ENCODE data around the gene RBBP5.

Gene RBBP5

GRCh38 chr1:205122489-205122882 lies 708 bp upstream of the RBBP5 start:
- peak overlapping the region; percentile 48 for H3K27ac ChIP-seq (ENCODE audit: poor library complexity, severe bottlenecking)
- ATAC-seq (ENCODE audit: low read depth) (peak; percentile 10), DNase-seq (ENCODE audit: low spot score) (no peak)
- H3K9me3 ChIP-seq (ENCODE audit: severe bottlenecking) = no peaks in the 10 kb centered on the region
- H3K36me3 ChIP-seq (ENCODE audit: low read depth) = peaks cover 18% of the 10 kb centered on the region
- H3K4me1 ChIP-seq (ENCODE audit: insufficient read depth, poor library complexity, severe bottlenecking) = peaks cover 8% of the 10 kb centered on the region
- no peaks in the 10 kb centered on the region for H3K27me3 ChIP-seq (ENCODE audit: insufficient read depth, poor library complexity, severe bottlenecking)
- H3K4me3 ChIP-seq (ENCODE audit: severe bottlenecking) = peak overlapping the region; percentile 77
- TF ChIP-seq CTCF (IDR thresholded peaks at IDR 0.05; ENCODE audit: poor library complexity, severe bottlenecking) = peak; percentile 68

GRCh38 chr1:205118752-205119151 lies 3.0 kb downstream of the RBBP5 start:
- ATAC-seq (ENCODE audit: low read depth) (no peak), DNase-seq (ENCODE audit: low spot score) (no peak)
- Histone ChIP-seq H3K4me1 (ENCODE audit: insufficient read depth, poor library complexity, severe bottlenecking) (peaks cover 8% of the 10 kb centered on the region), H3K27ac (ENCODE audit: poor library complexity, severe bottlenecking) (no peak overlapping the region), H3K9me3 (ENCODE audit: severe bottlenecking) (no peaks in the 10 kb centered on the region), H3K4me3 (ENCODE audit: severe bottlenecking) (no peak overlapping the region), H3K27me3 (ENCODE audit: insufficient read depth, poor library complexity, severe bottlenecking) (no peaks in the 10 kb centered on the region), H3K36me3 (ENCODE audit: low read depth) (peaks cover 52% of the 10 kb centered on the region)
- no peak for TF ChIP-seq CTCF (IDR thresholded peaks at IDR 0.05; ENCODE audit: poor library complexity, severe bottlenecking)

GRCh38 chr1:205111354-205111753 lies 10.4 kb downstream of the RBBP5 start:
- Histone ChIP-seq H3K36me3 (ENCODE audit: low read depth) (peaks cover 65% of the 10 kb centered on the region), H3K27me3 (ENCODE audit: insufficient read depth, poor library complexity, severe bottlenecking) (no peaks in the 10 kb centered on the region), H3K27ac (ENCODE audit: poor library complexity, severe bottlenecking) (no peak overlapping the region), H3K9me3 (ENCODE audit: severe bottlenecking) (no peaks in the 10 kb centered on the region), H3K4me1 (ENCODE audit: insufficient read depth, poor library complexity, severe bottlenecking) (no peaks in the 10 kb centered on the region), H3K4me3 (ENCODE audit: severe bottlenecking) (no peak overlapping the region)
- no peak for TF ChIP-seq CTCF (IDR thresholded peaks at IDR 0.05; ENCODE audit: poor library complexity, severe bottlenecking)
- DNase-seq (ENCODE audit: low spot score) (no peak), ATAC-seq (ENCODE audit: low read depth) (no peak)

GRCh38 chr1:205109711-205110110 lies 12.1 kb downstream of the RBBP5 start:
- Histone ChIP-seq H3K9me3 (ENCODE audit: severe bottlenecking) (no peaks in the 10 kb centered on the region), H3K27ac (ENCODE audit: poor library complexity, severe bottlenecking) (no peak overlapping the region), H3K4me1 (ENCODE audit: insufficient read depth, poor library complexity, severe bottlenecking) (no peaks in the 10 kb centered on the region), H3K27me3 (ENCODE audit: insufficient read depth, poor library complexity, severe bottlenecking) (no peaks in the 10 kb centered on the region), H3K36me3 (ENCODE audit: low read depth) (peaks cover 65% of the 10 kb centered on the region), H3K4me3 (ENCODE audit: severe bottlenecking) (no peak overlapping the region)
- no peak for TF ChIP-seq CTCF (IDR thresholded peaks at IDR 0.05; ENCODE audit: poor library complexity, severe bottlenecking)
- no peak for DNase-seq (ENCODE audit: low spot score)
- no peak for ATAC-seq (ENCODE audit: low read depth)

GRCh38 chr1:205109269-205109668 lies 12.5 kb downstream of the RBBP5 start:
- ATAC-seq (ENCODE audit: low read depth) (no peak), DNase-seq (ENCODE audit: low spot score) (no peak)
- Histone ChIP-seq H3K4me3 (ENCODE audit: severe bottlenecking) (no peak overlapping the region), H3K27ac (ENCODE audit: poor library complexity, severe bottlenecking) (no peak overlapping the region), H3K9me3 (ENCODE audit: severe bottlenecking) (no peaks in the 10 kb centered on the region), H3K27me3 (ENCODE audit: insufficient read depth, poor library complexity, severe bottlenecking) (no peaks in the 10 kb centered on the region), H3K4me1 (ENCODE audit: insufficient read depth, poor library complexity, severe bottlenecking) (no peaks in the 10 kb centered on the region), H3K36me3 (ENCODE audit: low read depth) (peaks cover 65% of the 10 kb centered on the region)
- no peak for TF ChIP-seq CTCF (IDR thresholded peaks at IDR 0.05; ENCODE audit: poor library complexity, severe bottlenecking)

Data from RWPE2 (cell line).